ENCODE results near the gene SLC7A6. TPM values are rescaled to one million over a fixed set of nuclear protein-coding genes. Genes with fewer than 3 reads are reported as not detected.
A peak's percentile ranks its signal among the peaks of the same experiment; 100 is the strongest.

SLC7A6 gene
- total RNA-seq, 1 experiment from 2014 or later, result 27.4 TPM

GRCh38 chr16:68331879-68332410 is 67.6 kb downstream of the SLC7A6 start:
- Histone ChIP-seq H3K27me3 (replicated peaks) (no peaks in the 10 kb centered on the region), H3K36me3 (peaks cover 37% of the 10 kb centered on the region), H3K27ac (no peak overlapping the region), H3K4me3 (no peak overlapping the region), H3K9me3 (replicated peaks) (no peaks in the 10 kb centered on the region), H3K4me1 (replicated peaks) (peaks cover 9% of the 10 kb centered on the region)
- DNase-seq (ENCODE audit: low read depth in 1 of 2, low spot score in 2 of 2), result peak in 1 of 2 experiments; percentile 63

GRCh38 chr16:68332411-68333121 is 68.2 kb downstream of the SLC7A6 start:
- peaks cover 9% of the 10 kb centered on the region for H3K4me1 ChIP-seq (replicated peaks)
- peaks cover 43% of the 10 kb centered on the region for H3K36me3 ChIP-seq
- no peak for DNase-seq (ENCODE audit: low read depth in 1 of 2, low spot score in 2 of 2)
- H3K9me3 ChIP-seq (replicated peaks), result no peaks in the 10 kb centered on the region
- H3K27ac ChIP-seq, result no peak overlapping the region
- H3K27me3 ChIP-seq (replicated peaks), result no peaks in the 10 kb centered on the region
- no peak overlapping the region for H3K4me3 ChIP-seq

GRCh38 chr16:68335175-68335574 is 70.8 kb downstream of the SLC7A6 start:
- H3K36me3 ChIP-seq, result peaks cover 54% of the 10 kb centered on the region
- no peaks in the 10 kb centered on the region for H3K9me3 ChIP-seq (replicated peaks)
- peaks cover 9% of the 10 kb centered on the region for H3K4me1 ChIP-seq (replicated peaks)
- DNase-seq (ENCODE audit: low read depth in 1 of 2, low spot score in 2 of 2), result no peak
- H3K27me3 ChIP-seq (replicated peaks), result no peaks in the 10 kb centered on the region
- no peak overlapping the region for H3K4me3 ChIP-seq
- H3K27ac ChIP-seq, result no peak overlapping the region

GRCh38 chr16:68338326-68339119 is 74.2 kb downstream of the SLC7A6 start:
- DNase-seq (ENCODE audit: low read depth in 1 of 2, low spot score in 2 of 2), result no peak
- peaks cover 71% of the 10 kb centered on the region for H3K36me3 ChIP-seq
- H3K4me1 ChIP-seq (replicated peaks), result no peaks in the 10 kb centered on the region
- H3K9me3 ChIP-seq (replicated peaks), result no peaks in the 10 kb centered on the region
- no peak overlapping the region for H3K4me3 ChIP-seq
- no peaks in the 10 kb centered on the region for H3K27me3 ChIP-seq (replicated peaks)
- no peak overlapping the region for H3K27ac ChIP-seq

- H3K27ac ChIP-seq, result no peak overlapping the region
- H3K36me3 ChIP-seq, result peaks cover 70% of the 10 kb centered on the region
- no peaks in the 10 kb centered on the region for H3K4me1 ChIP-seq (replicated peaks)
- no peaks in the 10 kb centered on the region for H3K9me3 ChIP-seq (replicated peaks)
- no peaks in the 10 kb centered on the region for H3K27me3 ChIP-seq (replicated peaks)
- H3K4me3 ChIP-seq, result no peak overlapping the region
- no peak for DNase-seq (ENCODE audit: low read depth in 1 of 2, low spot score in 2 of 2)
These were observed 74.9 kb downstream of the SLC7A6 start for GRCh38 chr16:68339214-68339613.

GRCh38 chr16:68342620-68343019 is 78.3 kb downstream of the SLC7A6 start:
- Histone ChIP-seq H3K36me3 (peaks cover 78% of the 10 kb centered on the region), H3K9me3 (replicated peaks) (no peaks in the 10 kb centered on the region), H3K4me1 (replicated peaks) (no peaks in the 10 kb centered on the region), H3K27me3 (replicated peaks) (no peaks in the 10 kb centered on the region), H3K27ac (no peak overlapping the region), H3K4me3 (no peak overlapping the region)
- no peak for DNase-seq (ENCODE audit: low read depth in 1 of 2, low spot score in 2 of 2)

DNA sequence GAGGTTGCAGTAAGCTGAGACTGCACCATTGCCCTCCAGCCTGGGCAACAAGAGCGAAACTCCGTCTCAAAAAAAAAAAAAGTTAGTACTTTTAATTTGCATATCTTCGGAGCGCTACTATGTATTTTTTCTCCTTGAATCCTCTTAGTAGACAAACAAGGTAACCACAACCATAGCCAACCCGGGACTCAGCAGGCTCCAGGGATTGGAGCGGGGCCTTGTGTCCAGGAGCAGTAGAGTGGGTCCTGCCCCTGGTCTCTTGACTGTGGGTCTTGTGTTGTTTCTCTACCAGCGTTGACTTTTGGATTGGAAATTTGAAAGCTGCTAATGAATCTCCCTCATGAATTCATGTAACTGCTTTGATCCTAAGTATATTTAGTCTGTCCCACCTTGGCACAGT is 78.8 kb downstream of the SLC7A6 start:
- H3K36me3 ChIP-seq, result peaks cover 77% of the 10 kb centered on the region
- no peak overlapping the region for H3K27ac ChIP-seq
- H3K9me3 ChIP-seq (replicated peaks), result no peaks in the 10 kb centered on the region
- H3K4me3 ChIP-seq, result no peak overlapping the region
- H3K27me3 ChIP-seq (replicated peaks), result no peaks in the 10 kb centered on the region
- no peaks in the 10 kb centered on the region for H3K4me1 ChIP-seq (replicated peaks)
- DNase-seq (ENCODE audit: low read depth in 1 of 2, low spot score in 2 of 2), result no peak

- Histone ChIP-seq H3K36me3 (peaks cover 69% of the 10 kb centered on the region), H3K27ac (no peak overlapping the region), H3K27me3 (replicated peaks) (no peaks in the 10 kb centered on the region), H3K9me3 (replicated peaks) (no peaks in the 10 kb centered on the region), H3K4me3 (no peak overlapping the region), H3K4me1 (replicated peaks) (no peaks in the 10 kb centered on the region)
- no peak for DNase-seq (ENCODE audit: low read depth in 1 of 2, low spot score in 2 of 2)
These were observed 79.9 kb downstream of the SLC7A6 start for GRCh38 chr16:68344252-68344651.

GRCh38 chr16:68345351-68345810 is 81.1 kb downstream of the SLC7A6 start:
- peaks cover 67% of the 10 kb centered on the region for H3K36me3 ChIP-seq
- H3K27ac ChIP-seq, result no peak overlapping the region
- H3K9me3 ChIP-seq (replicated peaks), result no peaks in the 10 kb centered on the region
- no peaks in the 10 kb centered on the region for H3K4me1 ChIP-seq (replicated peaks)
- H3K27me3 ChIP-seq (replicated peaks), result no peaks in the 10 kb centered on the region
- H3K4me3 ChIP-seq, result no peak overlapping the region
- DNase-seq (ENCODE audit: low read depth in 1 of 2, low spot score in 2 of 2), result no peak

DNA sequence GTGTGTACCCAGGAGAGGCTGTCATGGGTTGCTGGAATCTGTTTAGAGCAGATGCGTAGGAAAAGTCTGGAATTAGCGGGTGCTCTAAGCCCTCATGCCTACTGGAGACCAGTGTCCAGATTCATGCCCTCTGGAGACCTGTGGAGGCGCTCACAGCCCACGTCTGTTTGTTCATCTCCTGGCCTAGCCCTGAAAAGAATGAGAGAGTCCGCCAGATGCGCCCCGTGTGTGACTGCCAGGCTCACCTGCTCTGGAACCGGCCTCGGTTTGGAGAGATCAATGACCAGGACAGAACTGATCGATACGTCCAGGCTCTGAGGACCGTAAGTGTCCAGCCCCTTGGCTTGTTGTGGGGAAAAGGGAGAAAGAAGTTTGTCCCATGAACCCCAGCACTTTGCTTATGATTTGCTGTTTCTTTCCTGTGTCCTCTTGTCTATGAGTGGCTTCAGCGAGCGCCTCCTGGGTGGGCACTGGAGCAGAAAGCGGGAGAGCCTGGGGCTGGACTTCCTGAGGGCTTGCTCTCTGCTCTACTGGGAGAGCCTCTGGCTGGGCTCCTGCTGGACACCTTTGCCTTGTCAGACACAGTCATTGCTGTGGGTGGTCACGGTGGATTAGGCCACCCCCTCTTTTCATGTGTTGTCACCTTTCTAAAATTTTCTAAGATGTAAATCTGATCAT is 81.8 kb downstream of the SLC7A6 start:
- Histone ChIP-seq H3K9me3 (replicated peaks) (no peaks in the 10 kb centered on the region), H3K27me3 (replicated peaks) (no peaks in the 10 kb centered on the region), H3K27ac (no peak overlapping the region), H3K4me1 (replicated peaks) (no peaks in the 10 kb centered on the region), H3K4me3 (no peak overlapping the region), H3K36me3 (peaks cover 67% of the 10 kb centered on the region)
- no peak for DNase-seq (ENCODE audit: low read depth in 1 of 2, low spot score in 2 of 2)

DNA sequence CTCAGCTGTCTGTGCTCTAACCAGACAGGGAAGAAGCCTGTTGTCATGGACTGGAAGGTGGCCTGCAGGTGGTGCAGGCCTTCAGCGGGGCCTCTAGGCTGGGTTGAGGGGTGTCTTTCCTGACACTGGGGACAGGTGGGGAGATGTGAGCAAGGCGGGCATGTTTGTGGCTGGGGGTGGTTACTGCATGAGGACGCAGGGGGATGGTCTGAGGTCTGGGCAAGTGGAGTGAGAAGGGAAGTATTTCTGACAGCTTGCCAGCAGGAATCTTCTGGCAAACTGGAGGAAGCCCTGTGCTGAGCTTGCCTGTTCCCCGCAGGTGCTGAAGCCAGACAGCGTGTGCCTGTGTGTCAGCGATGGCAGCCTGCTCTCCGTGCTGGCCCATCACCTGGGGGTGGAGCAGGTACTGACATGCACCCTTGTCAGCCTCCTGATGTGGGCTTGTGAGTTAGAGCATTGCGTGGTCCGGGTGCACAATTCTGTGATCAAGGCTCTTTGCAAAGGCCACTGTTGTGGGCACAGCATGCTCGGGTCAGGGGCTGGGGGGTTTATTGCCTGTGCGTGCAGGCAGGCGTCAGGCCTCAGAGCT is 82.7 kb downstream of the SLC7A6 start:
- H3K4me3 ChIP-seq, result no peak overlapping the region
- H3K9me3 ChIP-seq (replicated peaks), result no peaks in the 10 kb centered on the region
- no peaks in the 10 kb centered on the region for H3K27me3 ChIP-seq (replicated peaks)
- H3K36me3 ChIP-seq, result peaks cover 65% of the 10 kb centered on the region
- no peak overlapping the region for H3K27ac ChIP-seq
- no peaks in the 10 kb centered on the region for H3K4me1 ChIP-seq (replicated peaks)
- DNase-seq (ENCODE audit: low read depth in 1 of 2, low spot score in 2 of 2), result peak in 1 of 2 experiments; percentile 42

- no peak for DNase-seq (ENCODE audit: low read depth in 1 of 2, low spot score in 2 of 2)
- Histone ChIP-seq H3K9me3 (replicated peaks) (no peaks in the 10 kb centered on the region), H3K36me3 (peaks cover 64% of the 10 kb centered on the region), H3K27me3 (replicated peaks) (no peaks in the 10 kb centered on the region), H3K4me1 (replicated peaks) (no peaks in the 10 kb centered on the region), H3K4me3 (no peak overlapping the region), H3K27ac (no peak overlapping the region)
These were observed 83.3 kb downstream of the SLC7A6 start for GRCh38 chr16:68347605-68348004.

GRCh38 chr16:68348639-68349445 is 84.5 kb downstream of the SLC7A6 start:
- no peaks in the 10 kb centered on the region for H3K27me3 ChIP-seq (replicated peaks)
- no peak overlapping the region for H3K27ac ChIP-seq
- H3K4me3 ChIP-seq, result no peak overlapping the region
- no peaks in the 10 kb centered on the region for H3K4me1 ChIP-seq (replicated peaks)
- H3K9me3 ChIP-seq (replicated peaks), result no peaks in the 10 kb centered on the region
- H3K36me3 ChIP-seq, result peaks cover 72% of the 10 kb centered on the region
- no peak for DNase-seq (ENCODE audit: low read depth in 1 of 2, low spot score in 2 of 2)
